ENCODE data around the gene SLC7A8.

The SLC7A8 gene

GRCh38 chr14:23130871-23131270, 52.6 kb downstream of the SLC7A8 start:
- no peak for TF ChIP-seq ZNF302 (tag by site-specific recombination; IDR thresholded peaks at IDR 0.05; ENCODE audit: low read depth)
- no peak for TF ChIP-seq ZNF335 (tag by site-specific recombination; conservative IDR thresholded peaks at IDR 0.05)
- TF ChIP-seq ZNF558 (tag by site-specific recombination; IDR thresholded peaks at IDR 0.05): no peak
- TF ChIP-seq ZFP37 (tag by site-specific recombination; IDR thresholded peaks at IDR 0.05): no peak
- no peak for TF ChIP-seq GFI1B (tag by site-specific recombination; IDR thresholded peaks at IDR 0.05)
- TF ChIP-seq, protein P1, sequence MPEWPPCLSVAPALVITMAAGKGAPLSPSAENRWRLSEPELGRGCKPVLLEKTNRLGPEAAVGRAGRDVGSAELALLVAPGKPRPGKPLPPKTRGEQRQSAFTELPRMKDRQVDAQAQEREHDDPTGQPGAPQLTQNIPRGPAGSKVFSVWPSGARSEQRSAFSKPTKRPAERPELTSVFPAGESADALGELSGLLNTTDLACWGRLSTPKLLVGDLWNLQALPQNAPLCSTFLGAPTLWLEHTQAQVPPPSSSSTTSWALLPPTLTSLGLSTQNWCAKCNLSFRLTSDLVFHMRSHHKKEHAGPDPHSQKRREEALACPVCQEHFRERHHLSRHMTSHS (tag by site-specific recombination; IDR thresholded peaks at IDR 0.05): no peak
- TF ChIP-seq ZNF514 (tag by site-specific recombination; IDR thresholded peaks at IDR 0.05): no peak
- TF ChIP-seq, protein P2, sequence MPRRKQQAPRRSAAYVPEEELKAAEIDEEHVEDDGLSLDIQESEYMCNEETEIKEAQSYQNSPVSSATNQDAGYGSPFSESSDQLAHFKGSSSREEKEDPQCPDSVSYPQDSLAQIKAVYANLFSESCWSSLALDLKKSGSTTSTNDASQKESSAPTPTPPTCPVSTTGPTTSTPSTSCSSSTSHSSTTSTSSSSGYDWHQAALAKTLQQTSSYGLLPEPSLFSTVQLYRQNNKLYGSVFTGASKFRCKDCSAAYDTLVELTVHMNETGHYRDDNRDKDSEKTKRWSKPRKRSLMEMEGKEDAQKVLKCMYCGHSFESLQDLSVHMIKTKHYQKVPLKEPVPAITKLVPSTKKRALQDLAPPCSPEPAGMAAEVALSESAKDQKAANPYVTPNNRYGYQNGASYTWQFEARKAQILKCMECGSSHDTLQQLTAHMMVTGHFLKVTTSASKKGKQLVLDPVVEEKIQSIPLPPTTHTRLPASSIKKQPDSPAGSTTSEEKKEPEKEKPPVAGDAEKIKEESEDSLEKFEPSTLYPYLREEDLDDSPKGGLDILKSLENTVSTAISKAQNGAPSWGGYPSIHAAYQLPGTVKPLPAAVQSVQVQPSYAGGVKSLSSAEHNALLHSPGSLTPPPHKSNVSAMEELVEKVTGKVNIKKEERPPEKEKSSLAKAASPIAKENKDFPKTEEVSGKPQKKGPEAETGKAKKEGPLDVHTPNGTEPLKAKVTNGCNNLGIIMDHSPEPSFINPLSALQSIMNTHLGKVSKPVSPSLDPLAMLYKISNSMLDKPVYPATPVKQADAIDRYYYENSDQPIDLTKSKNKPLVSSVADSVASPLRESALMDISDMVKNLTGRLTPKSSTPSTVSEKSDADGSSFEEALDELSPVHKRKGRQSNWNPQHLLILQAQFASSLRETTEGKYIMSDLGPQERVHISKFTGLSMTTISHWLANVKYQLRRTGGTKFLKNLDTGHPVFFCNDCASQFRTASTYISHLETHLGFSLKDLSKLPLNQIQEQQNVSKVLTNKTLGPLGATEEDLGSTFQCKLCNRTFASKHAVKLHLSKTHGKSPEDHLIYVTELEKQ (tag by site-specific recombination; IDR thresholded peaks at IDR 0.05; ENCODE audit: borderline replicate concordance): no peak
- no peak for TF ChIP-seq ZNF473 (tag by site-specific recombination; IDR thresholded peaks at IDR 0.05)
- TF ChIP-seq ZNF777 (tag by site-specific recombination; IDR thresholded peaks at IDR 0.05; ENCODE audit: borderline replicate concordance): no peak
- TF ChIP-seq ZNF174 (tag by site-specific recombination; IDR thresholded peaks at IDR 0.05): no peak
- Histone ChIP-seq H3K4me3 (ENCODE audit: low read depth, low read length) (no peak overlapping the region), H3K4me1 (ENCODE audit: control insufficient read depth, insufficient read depth, low read length) (no peaks in the 10 kb centered on the region), H3K9me3 (ENCODE audit: control insufficient read depth, insufficient read depth, low read depth, low read length) (no peaks in the 10 kb centered on the region), H3K36me3 (ENCODE audit: control insufficient read depth in 2 of 2, insufficient read depth in 1 of 2, low read length in 2 of 2) (peaks cover 0 to 11% of the 10 kb centered on the region in 2 experiments; a peak in 2 of 3 replicates), H3K27ac (ENCODE audit: extremely low read depth, low read depth, low read length) (no peak overlapping the region)
- ChIA-PET POLR2A (no interaction called here), CTCF (interaction anchor here (0.6 to 2.9 kb wide), 3 partner anchors 10 to 158 kb away, joined by 3 to 25 read pairs (median 16); no protein-coding TSS in a partner anchor)

DNA sequence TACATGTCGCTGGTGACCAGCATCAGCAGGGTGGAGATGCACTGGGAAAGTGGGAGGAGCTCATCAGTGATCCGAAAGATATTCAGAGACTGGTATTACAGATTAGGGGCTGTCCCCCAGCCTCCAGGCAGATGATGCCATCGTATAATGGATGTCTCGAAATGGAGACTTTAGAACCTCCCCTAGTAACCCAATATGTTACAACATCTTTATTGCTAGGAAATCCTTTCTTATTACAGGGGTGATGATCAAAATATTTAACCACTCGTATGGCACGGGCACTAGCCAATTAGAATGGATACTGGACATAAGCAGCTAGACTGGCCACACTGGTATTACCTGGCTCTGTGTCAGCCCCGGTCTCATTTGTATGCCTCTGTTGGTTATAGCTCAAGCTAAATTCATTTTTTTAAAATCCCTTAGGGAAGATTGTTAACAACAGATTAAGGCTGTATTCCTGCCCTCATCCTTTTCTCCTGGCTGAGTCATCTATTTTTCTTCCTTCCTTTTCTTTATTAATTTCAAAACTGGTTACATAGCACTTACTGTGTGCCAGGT, 53.6 kb downstream of the SLC7A8 start:
- peaks cover 0 to 11% of the 10 kb centered on the region in 2 experiments; a peak in 2 of 3 replicates for H3K36me3 ChIP-seq (ENCODE audit: control insufficient read depth in 2 of 2, insufficient read depth in 1 of 2, low read length in 2 of 2)
- ChIA-PET CTCF (interaction anchor here (2.6 to 2.9 kb wide), 2 partner anchors 9 to 57 kb away, joined by 16 to 25 read pairs; no protein-coding TSS in a partner anchor), POLR2A (interaction anchor here (0.7 to 1.5 kb wide), 2 partner anchors 9 to 15 kb away, joined by 4 read pairs; no protein-coding TSS in a partner anchor)

More for the DNA sequence above, 53.6 kb downstream of the SLC7A8 start:
- Histone ChIP-seq H3K4me1 (ENCODE audit: control insufficient read depth, insufficient read depth, low read length) (no peaks in the 10 kb centered on the region), H3K9me3 (ENCODE audit: control insufficient read depth, insufficient read depth, low read depth, low read length) (no peaks in the 10 kb centered on the region), H3K4me3 (ENCODE audit: low read depth, low read length) (no peak overlapping the region), H3K27ac (ENCODE audit: extremely low read depth, low read depth, low read length) (no peak overlapping the region)
- no peak for TF ChIP-seq ZSCAN30 (tag by site-specific recombination; IDR thresholded peaks at IDR 0.05)
- TF ChIP-seq AEBP2 (tag by site-specific recombination; IDR thresholded peaks at IDR 0.05; ENCODE audit: borderline replicate concordance): no peak
- TF ChIP-seq, protein P3, sequence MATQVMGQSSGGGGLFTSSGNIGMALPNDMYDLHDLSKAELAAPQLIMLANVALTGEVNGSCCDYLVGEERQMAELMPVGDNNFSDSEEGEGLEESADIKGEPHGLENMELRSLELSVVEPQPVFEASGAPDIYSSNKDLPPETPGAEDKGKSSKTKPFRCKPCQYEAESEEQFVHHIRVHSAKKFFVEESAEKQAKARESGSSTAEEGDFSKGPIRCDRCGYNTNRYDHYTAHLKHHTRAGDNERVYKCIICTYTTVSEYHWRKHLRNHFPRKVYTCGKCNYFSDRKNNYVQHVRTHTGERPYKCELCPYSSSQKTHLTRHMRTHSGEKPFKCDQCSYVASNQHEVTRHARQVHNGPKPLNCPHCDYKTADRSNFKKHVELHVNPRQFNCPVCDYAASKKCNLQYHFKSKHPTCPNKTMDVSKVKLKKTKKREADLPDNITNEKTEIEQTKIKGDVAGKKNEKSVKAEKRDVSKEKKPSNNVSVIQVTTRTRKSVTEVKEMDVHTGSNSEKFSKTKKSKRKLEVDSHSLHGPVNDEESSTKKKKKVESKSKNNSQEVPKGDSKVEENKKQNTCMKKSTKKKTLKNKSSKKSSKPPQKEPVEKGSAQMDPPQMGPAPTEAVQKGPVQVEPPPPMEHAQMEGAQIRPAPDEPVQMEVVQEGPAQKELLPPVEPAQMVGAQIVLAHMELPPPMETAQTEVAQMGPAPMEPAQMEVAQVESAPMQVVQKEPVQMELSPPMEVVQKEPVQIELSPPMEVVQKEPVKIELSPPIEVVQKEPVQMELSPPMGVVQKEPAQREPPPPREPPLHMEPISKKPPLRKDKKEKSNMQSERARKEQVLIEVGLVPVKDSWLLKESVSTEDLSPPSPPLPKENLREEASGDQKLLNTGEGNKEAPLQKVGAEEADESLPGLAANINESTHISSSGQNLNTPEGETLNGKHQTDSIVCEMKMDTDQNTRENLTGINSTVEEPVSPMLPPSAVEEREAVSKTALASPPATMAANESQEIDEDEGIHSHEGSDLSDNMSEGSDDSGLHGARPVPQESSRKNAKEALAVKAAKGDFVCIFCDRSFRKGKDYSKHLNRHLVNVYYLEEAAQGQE (tag by site-specific recombination; IDR thresholded peaks at IDR 0.05): no peak
- TF ChIP-seq ZBTB48 (tag by site-specific recombination; IDR thresholded peaks at IDR 0.05): no peak
- TF ChIP-seq ZNF707 (tag by site-specific recombination; IDR thresholded peaks at IDR 0.05): no peak
- no peak for TF ChIP-seq ZNF114 (tag by site-specific recombination; IDR thresholded peaks at IDR 0.05)
- TF ChIP-seq ZFP37 (tag by site-specific recombination; IDR thresholded peaks at IDR 0.05): no peak
- TF ChIP-seq ZNF639 (tag by site-specific recombination; IDR thresholded peaks at IDR 0.05): no peak
- TF ChIP-seq YY1 (tag by site-specific recombination; IDR thresholded peaks at IDR 0.05): no peak
